OCI-LY3 (cell line): ENCODE measurements around the gene LMNA.

Experiments
- H2AFZ ChIP-seq: fragments of 200-600, 300-600 bp; shearing (Covaris generic); 2 replicates; pipeline ENCODE4 v1.6.0; 2014; ENCODE audit warnings: antibody characterized with exemption, low read depth, low read length
- H3K27ac ChIP-seq: fragments of 200-600, 300-600 bp; sonication (generic); 2 replicates; pipeline ENCODE4 v1.5.1; 2014; ENCODE audit warnings: mild to moderate bottlenecking, low read length, moderate library complexity, mixed read lengths
- H3K27me3 ChIP-seq: fragments of 200-600, 300-600 bp; sonication (generic); 2 replicates; pipeline ENCODE4 v1.6.1; 2014; ENCODE audit warnings: low read depth, low read length, mixed read lengths
- H3K36me3 ChIP-seq: fragments of 200-600, 300-600 bp; sonication (generic); replicated peaks from 2 replicates; pipeline ENCODE3; 2014; ENCODE audit warnings: low read depth, low read length, mixed read lengths
- H3K4me1 ChIP-seq: fragments of 300-600, 200-600 bp; sonication (generic); 2 replicates; pipeline ENCODE4 v1.6.1; 2014; ENCODE audit warnings: low read length, mixed read lengths
- H3K4me2 ChIP-seq: fragments of 200-600, 300-600 bp; sonication (generic); 2 replicates; pipeline ENCODE4 v1.6.1; 2014; ENCODE audit warnings: low read length, mixed read lengths
- H3K4me3 ChIP-seq: fragments of 300-600, 200-600 bp; sonication (generic); 2 replicates; pipeline ENCODE4 v1.5.1; 2014; ENCODE audit warnings: antibody characterized with exemption, mild to moderate bottlenecking, low read length, moderate library complexity
- H3K79me2 ChIP-seq: fragments of 300-600, 200-600 bp; shearing (Covaris generic); 2 replicates; pipeline ENCODE4 v1.6.1; 2014; ENCODE audit warnings: mild to moderate bottlenecking, low read length, mixed read lengths
- H3K9ac ChIP-seq: fragments of 300-600, 200-600 bp; shearing (Covaris generic); 2 replicates; pipeline ENCODE4 v1.6.0; 2014; ENCODE audit warnings: mild to moderate bottlenecking, low read length, moderate library complexity
- H3K9me3 ChIP-seq: fragments of 200-600, 300-600 bp; shearing (Covaris generic); 2 replicates; pipeline ENCODE4 v1.6.1; 2014; ENCODE audit warnings: low read length, mixed read lengths; ENCODE audit not compliant: insufficient read depth
- H4K20me1 ChIP-seq: fragments of 200-600, 300-600 bp; sonication (generic); 2 replicates; pipeline ENCODE4 v1.6.1; 2016; ENCODE audit warnings: low read length, mixed read lengths; ENCODE audit not compliant: insufficient read depth
- CTCF ChIP-seq: fragments of 200-600, 300-600 bp; sonication (generic); IDR thresholded peaks from 2 replicates; pipeline ENCODE4 v1.5.1; 2014; ENCODE audit warnings: antibody characterized with exemption, low read length, low read depth
- EZH2phosphoT487 ChIP-seq: fragments of 200-600 bp; shearing (Covaris generic); IDR thresholded peaks from 2 replicates; pipeline ENCODE4 v1.6.1; 2018; ENCODE audit warnings: antibody characterized with exemption, mixed run types, low read depth

LMNA gene

GRCh38 chr1:156103521-156103947 is 11.0 kb upstream of the LMNA start:
- no peak overlapping the region for H2AFZ ChIP-seq
- peaks cover 36% of the 10 kb centered on the region for H3K4me1 ChIP-seq
- no peak overlapping the region for H3K4me3 ChIP-seq
- H4K20me1 ChIP-seq, result no peaks in the 10 kb centered on the region
- no peak overlapping the region for H3K27ac ChIP-seq
- no peaks in the 10 kb centered on the region for H3K9me3 ChIP-seq
- peak overlapping the region; percentile 13; the same call in 1 of the 2 replicates for H3K4me2 ChIP-seq
- peaks cover 13% of the 10 kb centered on the region for H3K27me3 ChIP-seq
- H3K79me2 ChIP-seq, result no peaks in the 10 kb centered on the region
- H3K36me3 ChIP-seq, result no peaks in the 10 kb centered on the region
- no peak overlapping the region for H3K9ac ChIP-seq
- no peak for TF ChIP-seq CTCF
- TF ChIP-seq EZH2phosphoT487, result no peak

GRCh38 chr1:156104065-156104810 is 10.3 kb upstream of the LMNA start:
- H3K27me3 ChIP-seq, result peaks cover 13% of the 10 kb centered on the region
- peaks cover 36% of the 10 kb centered on the region for H3K4me1 ChIP-seq
- no peak overlapping the region for H3K9ac ChIP-seq
- TF ChIP-seq EZH2phosphoT487, result no peak
- TF ChIP-seq CTCF, result no peak
- no peaks in the 10 kb centered on the region for H4K20me1 ChIP-seq
- no peak overlapping the region for H3K27ac ChIP-seq
- no peak overlapping the region for H2AFZ ChIP-seq
- H3K4me2 ChIP-seq, result peak overlapping the region; percentile 13; the same call in 1 of the 2 replicates
- no peaks in the 10 kb centered on the region for H3K9me3 ChIP-seq
- H3K36me3 ChIP-seq, result no peaks in the 10 kb centered on the region
- H3K79me2 ChIP-seq, result no peaks in the 10 kb centered on the region
- no peak overlapping the region for H3K4me3 ChIP-seq

GRCh38 chr1:156104861-156105832 is 9.4 kb upstream of the LMNA start:
- Histone ChIP-seq H3K79me2 (no peaks in the 10 kb centered on the region), H3K4me2 (peak overlapping the region; percentile 88), H3K9ac (peak overlapping the region; percentile 70), H3K27me3 (peaks cover 12% of the 10 kb centered on the region), H3K36me3 (no peaks in the 10 kb centered on the region), H3K4me1 (peaks cover 36% of the 10 kb centered on the region), H2AFZ (no peak overlapping the region), H3K27ac (0 out of 2 replicates have a peak overlapping the region, but pooled peaks have one; percentile 20), H3K9me3 (no peaks in the 10 kb centered on the region), H3K4me3 (peak overlapping the region; percentile 71), H4K20me1 (no peaks in the 10 kb centered on the region)
- TF ChIP-seq CTCF, result no peak
- TF ChIP-seq EZH2phosphoT487, result no peak
